ENCODE results near the gene RAD51B. TPM values are rescaled to one million over a fixed set of nuclear protein-coding genes. Genes with fewer than 3 reads are reported as not detected.
A peak's percentile ranks its signal among the peaks of the same experiment; 100 is the strongest.

RAD51B gene
- total RNA-seq, 4 donors from 2014 or later = 12.6 to 26.4 (median 16.7) TPM

GRCh38 chr14:68603533-68604360 lies 784.2 kb downstream of the RAD51B start:
- Histone ChIP-seq H3K4me3 (no peak overlapping the region), H3K27me3 (no peaks in the 10 kb centered on the region), H3K27ac (peak overlapping the region in 1 of 4 donors; percentile 11), H3K9me3 (no peaks in the 10 kb centered on the region), H3K4me1 (peaks cover 0 to 58% (median 28%) of the 10 kb centered on the region in 4 donors), H3K36me3 (no peaks in the 10 kb centered on the region)
- WGBS, 2 donors = 78 to 90% methylated on average over 23 to 25 of the region's 25 CpGs
- TF ChIP-seq, protein P1, sequence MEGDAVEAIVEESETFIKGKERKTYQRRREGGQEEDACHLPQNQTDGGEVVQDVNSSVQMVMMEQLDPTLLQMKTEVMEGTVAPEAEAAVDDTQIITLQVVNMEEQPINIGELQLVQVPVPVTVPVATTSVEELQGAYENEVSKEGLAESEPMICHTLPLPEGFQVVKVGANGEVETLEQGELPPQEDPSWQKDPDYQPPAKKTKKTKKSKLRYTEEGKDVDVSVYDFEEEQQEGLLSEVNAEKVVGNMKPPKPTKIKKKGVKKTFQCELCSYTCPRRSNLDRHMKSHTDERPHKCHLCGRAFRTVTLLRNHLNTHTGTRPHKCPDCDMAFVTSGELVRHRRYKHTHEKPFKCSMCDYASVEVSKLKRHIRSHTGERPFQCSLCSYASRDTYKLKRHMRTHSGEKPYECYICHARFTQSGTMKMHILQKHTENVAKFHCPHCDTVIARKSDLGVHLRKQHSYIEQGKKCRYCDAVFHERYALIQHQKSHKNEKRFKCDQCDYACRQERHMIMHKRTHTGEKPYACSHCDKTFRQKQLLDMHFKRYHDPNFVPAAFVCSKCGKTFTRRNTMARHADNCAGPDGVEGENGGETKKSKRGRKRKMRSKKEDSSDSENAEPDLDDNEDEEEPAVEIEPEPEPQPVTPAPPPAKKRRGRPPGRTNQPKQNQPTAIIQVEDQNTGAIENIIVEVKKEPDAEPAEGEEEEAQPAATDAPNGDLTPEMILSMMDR (IDR thresholded peaks at IDR 0.05) = no peak
- no peak for TF ChIP-seq EP300 (IDR thresholded peaks at IDR 0.05)
- no peak for TF ChIP-seq POLR2A (IDR thresholded peaks at IDR 0.05)
- DNase-seq (ENCODE audit: low spot score in 2 of 2) = no peak

- no peak for TF ChIP-seq POLR2A (IDR thresholded peaks at IDR 0.05)
- no peak for TF ChIP-seq EP300 (IDR thresholded peaks at IDR 0.05)
- TF ChIP-seq, protein P1 (IDR thresholded peaks at IDR 0.05) = no peak
- Histone ChIP-seq H3K4me3 (no peak overlapping the region), H3K4me1 (peaks cover 0 to 53% (median 22%) of the 10 kb centered on the region in 4 donors), H3K36me3 (no peaks in the 10 kb centered on the region), H3K9me3 (no peaks in the 10 kb centered on the region), H3K27me3 (no peaks in the 10 kb centered on the region), H3K27ac (peak overlapping the region in 1 of 4 donors; percentile 11)
- WGBS, 2 donors = 97 to 100% methylated on average over 9 of the region's 9 CpGs
- no peak for DNase-seq (ENCODE audit: low spot score in 2 of 2)
These were observed 784.8 kb downstream of the RAD51B start for GRCh38 chr14:68604361-68604730.

GRCh38 chr14:68604822-68605221 lies 785.2 kb downstream of the RAD51B start:
- H3K36me3 ChIP-seq = no peaks in the 10 kb centered on the region
- 67 to 85% methylated on average over 10 of the region's 10 CpGs for WGBS, 2 donors
- no peak overlapping the region for H3K4me3 ChIP-seq
- TF ChIP-seq POLR2A (IDR thresholded peaks at IDR 0.05) (no peak), EP300 (IDR thresholded peaks at IDR 0.05) (no peak)
- TF ChIP-seq, protein P1 (IDR thresholded peaks at IDR 0.05) = no peak
- no peaks in the 10 kb centered on the region for H3K27me3 ChIP-seq
- no peak for DNase-seq (ENCODE audit: low spot score in 2 of 2)
- H3K4me1 ChIP-seq = peaks cover 0 to 48% (median 17%) of the 10 kb centered on the region in 4 donors
- H3K27ac ChIP-seq = no peak overlapping the region
- H3K9me3 ChIP-seq = no peaks in the 10 kb centered on the region

DNA sequence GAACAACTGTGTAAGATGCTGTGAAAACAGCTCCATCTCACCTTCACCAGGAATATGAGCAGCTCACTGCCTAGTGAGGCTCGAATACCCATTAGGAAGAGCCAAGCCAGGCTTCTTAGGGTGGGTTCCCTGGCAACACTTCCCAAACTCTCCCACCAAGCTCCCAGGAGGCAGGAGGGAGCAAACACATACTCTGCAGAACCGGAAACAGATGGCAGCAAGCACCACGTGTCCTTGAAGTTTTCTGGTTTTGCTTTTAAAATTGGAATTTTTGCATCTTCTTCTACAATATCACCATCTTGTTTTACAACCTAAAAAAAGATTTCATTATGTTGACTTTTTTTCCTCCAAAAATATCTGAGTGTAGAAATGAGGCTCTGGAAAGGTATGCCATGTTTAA lies 786.6 kb downstream of the RAD51B start:
- no peaks in the 10 kb centered on the region for H3K36me3 ChIP-seq
- H3K4me1 ChIP-seq = peaks cover 0 to 39% (median 16%) of the 10 kb centered on the region in 4 donors
- no peaks in the 10 kb centered on the region for H3K27me3 ChIP-seq
- DNase-seq (ENCODE audit: low spot score in 2 of 2) = no peak
- 62% methylated on average over 3 of the region's 3 CpGs for WGBS, 2 donors
- no peak for TF ChIP-seq POLR2A (IDR thresholded peaks at IDR 0.05)
- TF ChIP-seq EP300 (IDR thresholded peaks at IDR 0.05) = no peak
- TF ChIP-seq, protein P1 (IDR thresholded peaks at IDR 0.05) = no peak
- H3K9me3 ChIP-seq = no peaks in the 10 kb centered on the region
- no peak overlapping the region for H3K4me3 ChIP-seq
- peak overlapping the region in 1 of 4 donors; percentile 83 for H3K27ac ChIP-seq

GRCh38 chr14:68606644-68607043 lies 787.1 kb downstream of the RAD51B start:
- WGBS, 2 donors = 86 to 89% methylated on average over 4 of the region's 4 CpGs
- Histone ChIP-seq H3K36me3 (no peaks in the 10 kb centered on the region), H3K4me1 (peaks cover 0 to 39% (median 16%) of the 10 kb centered on the region in 4 donors), H3K4me3 (no peak overlapping the region), H3K27ac (peak overlapping the region in 3 of 4 donors; percentile 76 to 83 (median 80)), H3K27me3 (no peaks in the 10 kb centered on the region), H3K9me3 (no peaks in the 10 kb centered on the region)
- no peak for DNase-seq (ENCODE audit: low spot score in 2 of 2)
- TF ChIP-seq, protein P1 (IDR thresholded peaks at IDR 0.05) = no peak
- TF ChIP-seq POLR2A (IDR thresholded peaks at IDR 0.05) (no peak), EP300 (IDR thresholded peaks at IDR 0.05) (no peak)

Measured in tibial nerve (tissue), 4 donors.